HL-60 (cell line): ENCODE results near the gene HHATL.

Experiments used
- DNase-seq, 2 experiments: peaks; one replicate each; pipeline ENCODE4 v3.0.0-alpha.2; 2010 to 2020; ENCODE audit warnings: low read depth in 1 of 2, low spot score in 1 of 2
- H3K27ac ChIP-seq: fragments of 250-450 bp; sonication (Bioruptor Pico); replicated peaks from 2 replicates; pipeline ENCODE4 v1.5.1; 2020; ENCODE audit warnings: mild to moderate bottlenecking, moderate library complexity
- H3K27me3 ChIP-seq: fragments of 250-450 bp; sonication (Bioruptor Pico); 2 replicates; pipeline ENCODE4 v1.5.1; 2021; ENCODE audit warnings: mild to moderate bottlenecking, moderate library complexity; ENCODE audit not compliant: insufficient read depth, poor library complexity, severe bottlenecking
- H3K4me3 ChIP-seq: replicated peaks from 2 replicates; pipeline ENCODE4 v1.5.1; 2011; ENCODE audit warnings: mild to moderate bottlenecking, control low read depth, low read length; ENCODE audit not compliant: insufficient read depth
- GABPA ChIP-seq: IDR thresholded peaks from 2 replicates; pipeline ENCODE4 v1.6.1; 2012; ENCODE audit warnings: low read depth
- POLR2AphosphoS5 ChIP-seq: IDR thresholded peaks from 2 replicates; pipeline ENCODE4 v1.6.1; 2012; ENCODE audit warnings: low read depth
- REST ChIP-seq: IDR thresholded peaks from 2 replicates; pipeline ENCODE4 v1.6.1; 2012; ENCODE audit warnings: low read depth; ENCODE audit not compliant: insufficient replicate concordance
- SPI1 ChIP-seq: IDR thresholded peaks from 2 replicates; pipeline ENCODE4 v1.6.1; 2012; ENCODE audit warnings: low read depth, mild to moderate bottlenecking, borderline replicate concordance
- TF ChIP-seq, protein P1 (sequence below): IDR thresholded peaks from one replicate; pipeline ENCODE4 v1.5.1; 2011; ENCODE audit warnings: low read length, control low read depth, inconsistent platforms; ENCODE audit not compliant: insufficient read depth

Gene HHATL

DNA sequence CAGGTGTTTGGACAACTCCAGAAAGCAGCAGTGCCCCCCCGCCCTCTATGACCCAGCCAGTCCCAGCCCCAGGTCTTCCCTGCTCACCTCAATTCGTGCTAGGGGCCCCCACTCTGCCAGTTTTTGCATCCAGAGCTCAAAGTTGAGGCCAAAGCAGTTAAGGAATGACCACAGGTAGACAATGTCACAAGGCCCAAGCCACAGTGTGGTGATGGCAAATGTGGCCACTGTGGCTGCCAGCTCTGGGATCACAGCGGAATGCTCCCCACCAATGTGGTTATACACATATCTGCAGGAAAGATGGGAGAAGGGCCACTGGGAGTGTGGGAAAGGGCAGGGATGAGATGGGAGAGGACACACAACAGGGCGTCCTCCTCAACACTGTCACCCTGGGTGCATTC lies 9.1 kb downstream of the HHATL start:
- no peak overlapping the region for H3K4me3 ChIP-seq
- no peaks in the 10 kb centered on the region for H3K27me3 ChIP-seq
- TF ChIP-seq SPI1 (no peak), GABPA (no peak), POLR2AphosphoS5 (no peak), REST (no peak)
- TF ChIP-seq, protein P1, sequence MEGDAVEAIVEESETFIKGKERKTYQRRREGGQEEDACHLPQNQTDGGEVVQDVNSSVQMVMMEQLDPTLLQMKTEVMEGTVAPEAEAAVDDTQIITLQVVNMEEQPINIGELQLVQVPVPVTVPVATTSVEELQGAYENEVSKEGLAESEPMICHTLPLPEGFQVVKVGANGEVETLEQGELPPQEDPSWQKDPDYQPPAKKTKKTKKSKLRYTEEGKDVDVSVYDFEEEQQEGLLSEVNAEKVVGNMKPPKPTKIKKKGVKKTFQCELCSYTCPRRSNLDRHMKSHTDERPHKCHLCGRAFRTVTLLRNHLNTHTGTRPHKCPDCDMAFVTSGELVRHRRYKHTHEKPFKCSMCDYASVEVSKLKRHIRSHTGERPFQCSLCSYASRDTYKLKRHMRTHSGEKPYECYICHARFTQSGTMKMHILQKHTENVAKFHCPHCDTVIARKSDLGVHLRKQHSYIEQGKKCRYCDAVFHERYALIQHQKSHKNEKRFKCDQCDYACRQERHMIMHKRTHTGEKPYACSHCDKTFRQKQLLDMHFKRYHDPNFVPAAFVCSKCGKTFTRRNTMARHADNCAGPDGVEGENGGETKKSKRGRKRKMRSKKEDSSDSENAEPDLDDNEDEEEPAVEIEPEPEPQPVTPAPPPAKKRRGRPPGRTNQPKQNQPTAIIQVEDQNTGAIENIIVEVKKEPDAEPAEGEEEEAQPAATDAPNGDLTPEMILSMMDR = no peak
- no peak overlapping the region for H3K27ac ChIP-seq
- DNase-seq = no peak

DNA sequence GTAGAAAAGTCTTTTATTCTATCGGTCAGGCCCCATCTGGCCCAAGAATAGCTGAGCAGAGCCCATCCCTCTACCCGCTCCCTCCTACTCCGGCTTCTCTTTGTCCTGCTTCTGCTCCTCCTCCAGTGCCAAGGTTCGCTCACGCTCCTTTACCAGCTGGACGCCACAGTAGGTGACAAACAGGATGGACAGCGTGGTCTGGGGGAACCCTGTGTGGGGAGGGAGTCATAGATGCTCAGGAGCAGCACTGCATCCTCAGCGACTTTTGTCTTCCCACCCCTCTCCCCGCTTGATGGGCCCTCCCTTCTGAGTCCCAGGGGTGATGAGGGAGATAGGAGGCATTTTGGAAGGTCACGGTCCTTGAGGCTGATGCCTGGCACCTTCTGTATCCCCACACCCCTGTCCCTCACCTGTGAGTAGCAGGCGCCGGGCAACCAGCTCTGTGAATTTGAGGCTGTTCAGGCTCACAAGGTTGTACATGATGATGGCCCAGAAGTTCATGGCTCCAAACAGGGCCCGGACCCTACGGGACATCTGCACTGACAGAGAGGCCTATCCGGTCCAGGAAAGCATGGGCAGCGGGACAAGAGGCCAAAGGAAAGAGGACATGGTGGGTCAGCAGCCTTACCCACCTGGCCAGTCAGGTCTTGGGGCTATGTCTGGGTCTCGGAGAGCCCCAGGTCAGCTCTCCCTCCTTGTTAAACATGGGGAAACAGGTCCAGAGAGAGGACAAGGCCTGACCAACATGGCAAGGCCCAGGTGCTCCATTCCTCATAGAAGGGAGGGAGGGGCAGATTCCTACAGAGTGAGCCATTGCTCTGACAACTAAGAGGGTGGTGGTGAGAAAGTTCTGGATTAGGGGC lies 9.7 kb downstream of the HHATL start:
- TF ChIP-seq, protein P1 = no peak
- no peaks in the 10 kb centered on the region for H3K27me3 ChIP-seq
- H3K27ac ChIP-seq = no peak overlapping the region
- no peak overlapping the region for H3K4me3 ChIP-seq
- DNase-seq = no peak

- DNase-seq = no peak
- Histone ChIP-seq H3K27me3 (no peaks in the 10 kb centered on the region), H3K27ac (no peak overlapping the region), H3K4me3 (no peak overlapping the region)
- no peak for TF ChIP-seq REST
- no peak for TF ChIP-seq POLR2AphosphoS5
- no peak for TF ChIP-seq GABPA
- TF ChIP-seq SPI1 = no peak
- TF ChIP-seq, protein P1 = no peak
These were observed 10.6 kb downstream of the HHATL start for GRCh38 chr3:42691816-42692666.
